ENCODE measurements around the gene SPRR4.

SPRR4 gene

DNA sequence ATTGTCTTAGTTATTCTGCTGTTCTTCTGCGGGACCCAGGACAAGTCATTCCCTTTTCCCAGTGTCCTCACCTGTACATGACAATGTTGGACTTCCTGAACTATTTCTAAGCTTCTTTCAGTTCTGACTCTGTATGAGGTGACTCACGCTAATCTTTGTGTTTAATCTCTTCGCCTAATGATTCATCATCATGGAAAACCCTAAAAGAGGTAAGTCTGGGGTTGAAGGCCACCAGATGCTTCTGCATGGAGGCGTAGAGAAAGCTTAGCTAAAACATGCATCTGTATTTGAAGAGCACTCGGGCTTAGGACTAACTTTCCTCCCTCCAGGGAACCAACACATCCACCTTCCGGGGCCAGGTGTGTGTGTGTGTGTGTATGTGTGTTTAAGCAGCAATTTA, 16.0 kb upstream of the SPRR4 start:
- DNase-seq (ENCODE audit: low read depth): no peak
- no peak overlapping the region for H3K4me3 ChIP-seq (ENCODE audit: low read depth, low read length)
- TF ChIP-seq, protein P1, sequence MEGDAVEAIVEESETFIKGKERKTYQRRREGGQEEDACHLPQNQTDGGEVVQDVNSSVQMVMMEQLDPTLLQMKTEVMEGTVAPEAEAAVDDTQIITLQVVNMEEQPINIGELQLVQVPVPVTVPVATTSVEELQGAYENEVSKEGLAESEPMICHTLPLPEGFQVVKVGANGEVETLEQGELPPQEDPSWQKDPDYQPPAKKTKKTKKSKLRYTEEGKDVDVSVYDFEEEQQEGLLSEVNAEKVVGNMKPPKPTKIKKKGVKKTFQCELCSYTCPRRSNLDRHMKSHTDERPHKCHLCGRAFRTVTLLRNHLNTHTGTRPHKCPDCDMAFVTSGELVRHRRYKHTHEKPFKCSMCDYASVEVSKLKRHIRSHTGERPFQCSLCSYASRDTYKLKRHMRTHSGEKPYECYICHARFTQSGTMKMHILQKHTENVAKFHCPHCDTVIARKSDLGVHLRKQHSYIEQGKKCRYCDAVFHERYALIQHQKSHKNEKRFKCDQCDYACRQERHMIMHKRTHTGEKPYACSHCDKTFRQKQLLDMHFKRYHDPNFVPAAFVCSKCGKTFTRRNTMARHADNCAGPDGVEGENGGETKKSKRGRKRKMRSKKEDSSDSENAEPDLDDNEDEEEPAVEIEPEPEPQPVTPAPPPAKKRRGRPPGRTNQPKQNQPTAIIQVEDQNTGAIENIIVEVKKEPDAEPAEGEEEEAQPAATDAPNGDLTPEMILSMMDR (IDR thresholded peaks at IDR 0.05; ENCODE audit: control insufficient read depth, extremely low read depth, insufficient read depth): no peak

DNA sequence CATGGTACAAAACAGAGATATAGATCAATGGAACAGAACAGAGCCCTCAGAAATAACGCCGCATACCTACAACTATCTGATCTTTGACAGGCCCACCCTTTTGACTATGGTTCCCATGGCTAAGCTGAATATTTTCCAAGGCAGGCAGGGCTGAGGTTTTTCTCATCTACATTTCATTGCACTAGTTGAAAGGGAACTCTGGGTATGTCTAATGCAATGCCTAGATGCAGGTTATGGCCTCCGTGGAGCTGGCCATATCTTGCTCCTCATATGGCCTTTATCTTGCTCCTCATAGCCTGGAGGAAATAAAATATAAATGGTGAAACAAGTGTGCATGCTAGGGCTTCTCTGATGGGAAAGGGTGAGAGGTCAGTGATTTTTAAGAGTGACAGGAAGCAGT, 12.9 kb upstream of the SPRR4 start:
- TF ChIP-seq, protein P1 (IDR thresholded peaks at IDR 0.05; ENCODE audit: control insufficient read depth, extremely low read depth, insufficient read depth): no peak
- no peak for DNase-seq (ENCODE audit: low read depth)
- no peak overlapping the region for H3K4me3 ChIP-seq (ENCODE audit: low read depth, low read length)

DNA sequence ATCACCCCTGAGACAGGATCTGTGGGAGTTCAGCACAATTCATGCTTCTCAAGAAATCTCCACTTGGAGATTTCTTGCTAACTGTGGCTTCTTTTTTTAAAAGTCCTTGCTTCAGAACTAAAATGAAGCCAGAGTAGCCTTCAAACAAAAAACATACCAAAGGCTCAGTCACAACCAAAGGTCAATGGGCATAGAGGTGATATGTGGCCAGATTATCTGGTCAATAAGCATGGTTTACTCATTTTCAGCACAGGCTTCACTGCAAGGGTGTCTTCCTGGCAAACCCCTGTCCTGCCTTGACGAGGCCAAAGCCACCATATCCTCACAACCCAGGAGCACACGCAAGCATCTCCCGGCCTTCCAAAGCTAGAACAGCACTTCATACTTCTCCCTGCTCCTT, 11.2 kb upstream of the SPRR4 start:
- H3K4me3 ChIP-seq (ENCODE audit: low read depth, low read length): no peak overlapping the region
- DNase-seq (ENCODE audit: low read depth): no peak
- TF ChIP-seq, protein P1 (IDR thresholded peaks at IDR 0.05; ENCODE audit: control insufficient read depth, extremely low read depth, insufficient read depth): no peak

DNA sequence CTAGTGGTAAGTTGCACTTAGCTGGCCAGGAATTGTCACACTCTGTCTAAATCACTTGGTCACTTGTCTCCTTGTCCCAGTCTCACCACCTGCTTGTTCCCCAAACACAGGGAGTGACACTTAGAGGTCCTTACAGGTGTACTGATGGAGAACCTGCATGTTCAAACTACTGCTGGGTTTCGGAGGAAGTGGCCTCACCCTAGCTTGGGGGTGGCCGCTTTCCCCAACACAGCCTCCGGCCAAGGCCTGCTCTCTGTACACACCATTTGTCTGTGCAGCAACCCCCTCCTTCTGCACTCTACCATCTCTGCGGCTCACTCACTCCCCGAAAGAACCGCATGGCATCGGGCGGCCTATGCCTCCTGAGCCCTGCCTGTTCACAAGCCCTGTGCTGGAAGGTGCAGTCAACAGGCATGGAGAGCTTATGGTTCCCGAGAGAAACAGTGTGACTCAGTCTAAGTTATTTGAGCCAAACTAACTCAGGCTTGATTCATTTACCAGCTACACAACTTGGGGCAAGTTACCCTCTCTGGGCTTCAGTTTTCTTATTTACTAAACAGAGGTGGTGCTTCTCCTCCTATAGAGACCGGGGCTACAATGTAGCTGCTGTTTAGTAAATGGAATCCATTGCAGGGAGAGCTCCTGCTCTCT, 10.5 kb upstream of the SPRR4 start:
- no peak overlapping the region for H3K4me3 ChIP-seq (ENCODE audit: low read depth, low read length)
- no peak for DNase-seq (ENCODE audit: low read depth)
- TF ChIP-seq, protein P1 (IDR thresholded peaks at IDR 0.05; ENCODE audit: control insufficient read depth, extremely low read depth, insufficient read depth): no peak

DNA sequence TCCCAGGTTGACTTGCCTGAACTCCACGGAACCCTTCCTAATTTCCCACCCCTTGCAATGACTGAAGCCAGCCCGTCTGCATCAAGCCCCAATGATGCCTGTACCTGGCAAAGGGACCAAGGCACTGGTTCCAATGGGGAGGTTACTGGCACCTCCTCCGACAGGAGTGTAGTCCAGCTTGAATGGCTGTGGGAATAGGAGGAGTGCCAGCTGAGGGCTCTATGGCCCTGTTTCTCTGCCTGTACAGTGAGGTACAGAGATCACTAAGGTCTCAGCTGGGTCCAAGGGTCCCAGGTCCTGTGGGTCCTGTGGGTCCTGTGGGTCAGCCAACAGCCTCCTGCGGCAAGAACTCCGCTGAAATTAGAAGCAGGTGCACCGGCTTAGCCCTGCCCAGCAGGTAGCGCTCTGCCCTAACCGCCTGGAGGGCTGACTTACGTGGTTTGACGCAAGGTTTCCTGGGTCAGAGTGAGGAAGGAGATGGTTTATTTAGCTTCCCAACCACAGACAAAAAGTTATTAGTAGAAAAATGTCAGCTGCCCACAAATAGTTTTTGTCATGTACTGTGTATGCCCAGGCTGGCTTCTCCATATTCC, 9.9 kb upstream of the SPRR4 start:
- no peak overlapping the region for H3K4me3 ChIP-seq (ENCODE audit: low read depth, low read length)
- TF ChIP-seq, protein P1 (IDR thresholded peaks at IDR 0.05; ENCODE audit: control insufficient read depth, extremely low read depth, insufficient read depth): peak; percentile 58
- DNase-seq (ENCODE audit: low read depth): no peak

DNA sequence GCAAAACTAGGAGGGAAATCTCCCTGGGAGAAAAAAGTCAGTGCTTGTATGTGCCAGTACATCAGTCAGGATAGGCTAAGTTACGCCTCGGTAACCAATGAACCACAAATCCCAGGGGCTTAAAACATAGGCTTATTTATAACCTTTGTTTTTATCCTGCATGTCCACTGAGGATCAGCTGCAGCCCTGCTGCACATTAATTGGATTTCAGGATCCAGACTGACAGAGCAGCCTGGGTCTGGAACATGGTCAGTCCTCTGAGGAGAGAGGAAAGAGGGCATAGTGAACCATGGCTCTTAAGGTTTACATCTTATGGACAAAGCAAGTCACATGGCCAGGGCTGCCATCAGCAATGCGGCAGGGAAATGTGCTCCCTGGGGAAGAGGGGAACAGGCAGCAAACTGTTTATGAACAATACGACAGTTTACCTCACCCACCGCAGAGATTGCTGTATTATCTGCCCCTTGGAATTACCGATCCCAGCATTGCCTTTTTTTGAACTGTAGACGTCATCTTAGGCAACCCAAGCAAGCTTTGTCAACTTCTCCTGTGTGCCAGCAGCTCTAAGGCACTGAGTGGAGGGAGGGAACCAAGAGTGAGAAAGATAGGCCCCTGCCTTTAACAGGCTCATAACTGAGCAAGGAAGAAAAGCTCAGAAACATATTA, 9.1 kb upstream of the SPRR4 start:
- TF ChIP-seq, protein P1 (IDR thresholded peaks at IDR 0.05; ENCODE audit: control insufficient read depth, extremely low read depth, insufficient read depth): no peak
- H3K4me3 ChIP-seq (ENCODE audit: low read depth, low read length): no peak overlapping the region
- no peak for DNase-seq (ENCODE audit: low read depth)

All from LNCaP clone FGC (cell line).